ENCODE results near the gene PPP1R13B.

DNA sequence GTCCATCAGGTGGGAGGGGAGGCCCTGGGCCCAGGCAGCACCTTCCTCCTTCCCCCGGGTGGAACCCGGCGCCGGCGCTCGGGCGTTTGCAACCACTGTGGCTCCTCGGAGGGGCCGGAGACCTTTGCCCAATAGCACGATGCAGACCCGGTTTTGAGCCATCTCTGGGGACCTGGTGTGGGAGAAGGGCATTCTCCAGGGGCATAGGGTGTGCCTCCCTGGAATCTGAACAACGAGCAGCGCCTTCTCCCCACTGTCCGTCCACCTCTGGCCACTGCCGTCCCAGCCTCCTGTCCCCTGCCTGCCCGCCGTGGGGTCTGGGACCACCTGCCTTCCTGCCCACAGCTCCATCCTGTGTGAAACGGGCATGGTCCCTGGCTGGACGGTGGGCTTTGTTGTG is 119.2 kb downstream of the PPP1R13B start:
- TF ChIP-seq POLR2A (IDR thresholded peaks at IDR 0.05), result no peak
- TF ChIP-seq, protein P1, sequence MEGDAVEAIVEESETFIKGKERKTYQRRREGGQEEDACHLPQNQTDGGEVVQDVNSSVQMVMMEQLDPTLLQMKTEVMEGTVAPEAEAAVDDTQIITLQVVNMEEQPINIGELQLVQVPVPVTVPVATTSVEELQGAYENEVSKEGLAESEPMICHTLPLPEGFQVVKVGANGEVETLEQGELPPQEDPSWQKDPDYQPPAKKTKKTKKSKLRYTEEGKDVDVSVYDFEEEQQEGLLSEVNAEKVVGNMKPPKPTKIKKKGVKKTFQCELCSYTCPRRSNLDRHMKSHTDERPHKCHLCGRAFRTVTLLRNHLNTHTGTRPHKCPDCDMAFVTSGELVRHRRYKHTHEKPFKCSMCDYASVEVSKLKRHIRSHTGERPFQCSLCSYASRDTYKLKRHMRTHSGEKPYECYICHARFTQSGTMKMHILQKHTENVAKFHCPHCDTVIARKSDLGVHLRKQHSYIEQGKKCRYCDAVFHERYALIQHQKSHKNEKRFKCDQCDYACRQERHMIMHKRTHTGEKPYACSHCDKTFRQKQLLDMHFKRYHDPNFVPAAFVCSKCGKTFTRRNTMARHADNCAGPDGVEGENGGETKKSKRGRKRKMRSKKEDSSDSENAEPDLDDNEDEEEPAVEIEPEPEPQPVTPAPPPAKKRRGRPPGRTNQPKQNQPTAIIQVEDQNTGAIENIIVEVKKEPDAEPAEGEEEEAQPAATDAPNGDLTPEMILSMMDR (IDR thresholded peaks at IDR 0.05), result no peak

Measured in esophagus squamous epithelium (tissue), 4 donors.